ENCODE measurements around the gene ZNF790.
A peak's percentile ranks its signal among the peaks of the same experiment; 100 is the strongest.
"Not testable (repeated sequence)": the region's sequence is repeated elsewhere in the genome, so short reads cannot be mapped to it uniquely, and the experiment has no call there.

ZNF790 gene

GRCh38 chr19:36805364-36805763 is 32.8 kb downstream of the ZNF790 start:
- Mint-ChIP-seq H3K4me3 (no peak overlapping the region), H3K36me3 (ENCODE audit: low read depth) (peaks cover 2% of the 10 kb centered on the region), H3K9me3 (peaks cover 43% of the 10 kb centered on the region), H3K4me1 (ENCODE audit: low read depth) (no peaks in the 10 kb centered on the region), H3K27ac (no peak overlapping the region), H3K27me3 (ENCODE audit: low read depth) (no peaks in the 10 kb centered on the region)

GRCh38 chr19:36797786-36798108 is 40.4 kb downstream of the ZNF790 start:
- H3K27ac Mint-ChIP-seq: no peak overlapping the region
- H3K4me1 Mint-ChIP-seq (ENCODE audit: low read depth): peaks cover 2% of the 10 kb centered on the region
- peaks cover 7% of the 10 kb centered on the region for H3K36me3 Mint-ChIP-seq (ENCODE audit: low read depth)
- peaks cover 44% of the 10 kb centered on the region for H3K9me3 Mint-ChIP-seq
- H3K4me3 Mint-ChIP-seq: peak overlapping the region; percentile 88
- H3K27me3 Mint-ChIP-seq (ENCODE audit: low read depth): no peaks in the 10 kb centered on the region

GRCh38 chr19:36796714-36796992 is 41.5 kb downstream of the ZNF790 start:
- H3K36me3 Mint-ChIP-seq (ENCODE audit: low read depth): peaks cover 12% of the 10 kb centered on the region
- H3K4me3 Mint-ChIP-seq: peak overlapping the region; percentile 88
- H3K27me3 Mint-ChIP-seq (ENCODE audit: low read depth): no peaks in the 10 kb centered on the region
- peaks cover 2% of the 10 kb centered on the region for H3K4me1 Mint-ChIP-seq (ENCODE audit: low read depth)
- H3K27ac Mint-ChIP-seq: peak overlapping the region; percentile 90
- peaks cover 54% of the 10 kb centered on the region for H3K9me3 Mint-ChIP-seq

- not testable (repeated sequence) for H3K36me3 Mint-ChIP-seq (ENCODE audit: low read depth); H3K27me3 Mint-ChIP-seq (ENCODE audit: low read depth); H3K27ac Mint-ChIP-seq; H3K4me1 Mint-ChIP-seq (ENCODE audit: low read depth); H3K4me3 Mint-ChIP-seq
- H3K9me3 Mint-ChIP-seq: peaks cover 58% of the 10 kb centered on the region
Observed at GRCh38 chr19:36791420-36792141, 46.6 kb downstream of the ZNF790 start.

GRCh38 chr19:36775768-36776167 is 62.4 kb downstream of the ZNF790 start:
- Mint-ChIP-seq H3K4me1 (ENCODE audit: low read depth) (peaks cover 22% of the 10 kb centered on the region), H3K36me3 (ENCODE audit: low read depth) (peaks cover 23% of the 10 kb centered on the region), H3K4me3 (no peak overlapping the region), H3K27ac (no peak overlapping the region), H3K9me3 (peaks cover 50% of the 10 kb centered on the region), H3K27me3 (ENCODE audit: low read depth) (no peaks in the 10 kb centered on the region)

GRCh38 chr19:36773223-36773579 is 65.0 kb downstream of the ZNF790 start:
- H3K4me1 Mint-ChIP-seq (ENCODE audit: low read depth): peaks cover 22% of the 10 kb centered on the region

GRCh38 chr19:36772311-36773222 is 65.6 kb downstream of the ZNF790 start, which contains the start of gene ZNF850:
Gene ZNF850, minus strand, starts transcription at chr19:36772807. Its CDS starts 10,201 bp downstream, at chr19:36762606.
- peaks cover 30% of the 10 kb centered on the region for H3K36me3 Mint-ChIP-seq (ENCODE audit: low read depth)
- peaks cover 22% of the 10 kb centered on the region for H3K4me1 Mint-ChIP-seq (ENCODE audit: low read depth)
- peak within 1 kb of the TSS; percentile 84 for H3K27ac Mint-ChIP-seq
- no peaks in the 10 kb centered on the region for H3K27me3 Mint-ChIP-seq (ENCODE audit: low read depth)
- peak within 1 kb of the TSS; percentile 92 for H3K4me3 Mint-ChIP-seq
- H3K9me3 Mint-ChIP-seq: peaks cover 47% of the 10 kb centered on the region

More at GRCh38 chr19:36773223-36773579, 65.0 kb downstream of the ZNF790 start:
- Mint-ChIP-seq H3K4me3 (peak overlapping the region; percentile 92), H3K27me3 (ENCODE audit: low read depth) (no peaks in the 10 kb centered on the region), H3K9me3 (peaks cover 51% of the 10 kb centered on the region), H3K36me3 (ENCODE audit: low read depth) (peaks cover 30% of the 10 kb centered on the region), H3K27ac (peak overlapping the region; percentile 84)

GRCh38 chr19:36771261-36772231 is 66.6 kb downstream of the ZNF790 start:
- Mint-ChIP-seq H3K27me3 (ENCODE audit: low read depth) (no peaks in the 10 kb centered on the region), H3K27ac (peak overlapping the region; percentile 84), H3K36me3 (ENCODE audit: low read depth) (peaks cover 31% of the 10 kb centered on the region), H3K4me3 (peak overlapping the region; percentile 92), H3K9me3 (peaks cover 43% of the 10 kb centered on the region), H3K4me1 (ENCODE audit: low read depth) (peaks cover 22% of the 10 kb centered on the region)

Data from T-helper 1 cell treated with Interleukin-12 subunit alpha and Interleukin-12 subunit beta and Interleukin-4 antibody, amounts not matched to agents 30 μg/mL and 1 μg/mL, for 36 hours (primary cell).